HG03103 (cell line): ENCODE results near the gene KIAA1671.
"Not testable (repeated sequence)": the region's sequence is repeated elsewhere in the genome, so short reads cannot be mapped to it uniquely, and the experiment has no call there.

Source experiments
- ATAC-seq: cut with Tn5 transposase; IDR thresholded peaks from one replicate; pipeline ENCODE4 v1.9.1; 2021; ENCODE audit warnings: low read depth; ENCODE audit not compliant: unreplicated experiment

The KIAA1671 gene

DNA sequence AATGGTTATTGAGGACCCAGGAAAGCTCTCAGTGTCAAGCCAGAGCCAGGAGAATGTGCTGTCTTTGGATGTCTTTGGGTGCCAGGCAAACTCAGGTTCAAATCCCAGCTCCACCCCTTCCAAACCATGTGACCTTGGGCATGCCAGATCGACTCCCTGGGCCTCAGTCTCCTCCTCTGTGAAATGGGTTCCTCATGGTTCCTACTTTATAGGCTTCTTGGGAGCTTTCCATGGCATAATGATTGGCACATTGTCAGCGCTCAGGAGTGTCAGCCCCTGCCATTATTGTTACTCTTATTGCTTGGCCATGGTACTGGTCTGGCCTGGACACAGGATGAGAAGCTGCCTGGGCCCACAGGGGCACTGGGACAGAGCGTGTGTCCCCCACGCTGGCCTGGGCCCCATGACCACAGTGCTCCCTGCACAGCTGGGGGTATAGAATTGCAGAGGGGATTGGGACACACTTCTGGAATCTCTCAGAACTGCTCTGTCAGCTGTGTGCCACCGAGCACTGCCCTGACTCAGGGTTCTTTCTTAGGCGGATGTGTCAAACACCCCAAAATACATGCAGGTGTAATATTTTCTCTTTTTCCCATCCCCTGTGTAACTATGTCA lies 209.5 kb downstream of the KIAA1671 start:
- ATAC-seq = no peak

DNA sequence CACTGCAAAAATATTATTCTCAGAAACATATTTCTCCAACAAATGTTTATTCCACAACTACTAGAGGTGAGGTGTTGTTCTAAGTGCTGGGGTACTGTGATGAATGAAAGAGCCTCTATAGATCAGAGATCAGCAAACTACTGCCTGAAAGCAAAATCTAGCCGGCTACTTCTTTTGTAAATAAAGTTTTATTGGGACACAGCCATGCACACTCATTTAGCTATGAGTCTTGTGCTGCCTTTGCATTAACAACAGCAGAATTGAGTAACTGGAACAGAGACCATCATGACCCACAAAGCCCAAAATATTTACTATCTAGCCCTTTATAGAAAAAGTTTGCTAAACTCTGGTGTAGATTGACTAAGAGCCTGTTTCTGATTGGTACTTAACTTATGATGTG lies 210.0 kb downstream of the KIAA1671 start:
- no peak for ATAC-seq

DNA sequence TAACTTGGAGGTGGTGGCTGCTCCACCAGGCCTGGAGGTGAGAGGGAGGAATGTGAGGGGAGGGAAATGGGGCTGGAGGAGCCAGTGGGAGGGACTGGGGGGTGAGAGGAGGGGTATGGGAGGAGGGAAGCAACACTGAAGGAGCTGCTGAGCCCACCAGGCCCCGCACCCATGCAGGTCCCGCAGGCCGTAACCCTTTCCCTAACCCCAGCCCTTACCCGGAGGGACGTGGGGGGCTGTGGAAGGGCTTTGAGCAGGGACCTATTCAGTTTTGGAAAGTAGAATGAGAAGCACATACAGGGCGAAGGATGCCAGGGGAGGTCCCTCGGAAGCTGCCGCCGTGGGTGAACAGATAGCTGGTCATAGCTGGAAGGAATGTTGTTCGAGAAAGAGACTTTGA lies 213.3 kb downstream of the KIAA1671 start:
- no peak for ATAC-seq

DNA sequence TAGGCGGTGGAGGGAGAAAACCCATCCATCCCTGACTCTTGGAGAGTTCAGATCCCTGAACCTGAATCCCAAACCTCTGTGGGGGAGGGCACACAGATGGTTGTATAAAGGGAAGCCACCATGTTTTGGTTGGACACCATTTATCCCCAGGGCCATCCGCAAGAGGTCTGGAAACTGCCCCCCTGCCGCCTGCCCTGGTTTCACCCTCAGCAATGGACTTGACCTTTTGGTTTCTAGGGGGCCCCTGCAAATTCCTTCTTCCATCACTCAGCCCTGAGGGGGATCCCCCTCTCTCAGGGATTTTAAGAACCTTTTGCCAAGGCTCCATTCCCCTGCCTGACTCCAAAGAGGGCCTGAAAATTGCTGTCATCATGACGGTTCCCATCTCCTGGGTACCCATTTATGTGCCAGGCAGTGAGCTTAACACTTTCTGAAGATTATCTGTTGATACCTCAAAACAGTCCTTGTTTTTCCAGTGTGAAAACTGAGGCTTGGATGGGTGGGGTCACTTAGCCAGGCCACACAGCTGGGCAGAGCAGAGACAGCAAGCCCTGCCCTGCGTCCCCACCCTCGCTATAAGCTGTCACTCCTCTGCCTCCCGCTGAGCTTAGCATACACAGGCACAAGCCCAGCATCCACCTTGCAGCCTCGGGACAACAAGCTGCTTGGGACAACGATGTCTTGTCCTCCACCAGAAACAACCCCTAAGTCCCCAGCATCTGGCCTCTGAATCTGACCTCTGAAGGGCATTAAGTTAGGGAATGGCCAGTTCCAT lies 213.9 kb downstream of the KIAA1671 start:
- no peak for ATAC-seq

- no peak for ATAC-seq
These were observed 214.6 kb downstream of the KIAA1671 start for GRCh38 chr22:25167082-25167481.

DNA sequence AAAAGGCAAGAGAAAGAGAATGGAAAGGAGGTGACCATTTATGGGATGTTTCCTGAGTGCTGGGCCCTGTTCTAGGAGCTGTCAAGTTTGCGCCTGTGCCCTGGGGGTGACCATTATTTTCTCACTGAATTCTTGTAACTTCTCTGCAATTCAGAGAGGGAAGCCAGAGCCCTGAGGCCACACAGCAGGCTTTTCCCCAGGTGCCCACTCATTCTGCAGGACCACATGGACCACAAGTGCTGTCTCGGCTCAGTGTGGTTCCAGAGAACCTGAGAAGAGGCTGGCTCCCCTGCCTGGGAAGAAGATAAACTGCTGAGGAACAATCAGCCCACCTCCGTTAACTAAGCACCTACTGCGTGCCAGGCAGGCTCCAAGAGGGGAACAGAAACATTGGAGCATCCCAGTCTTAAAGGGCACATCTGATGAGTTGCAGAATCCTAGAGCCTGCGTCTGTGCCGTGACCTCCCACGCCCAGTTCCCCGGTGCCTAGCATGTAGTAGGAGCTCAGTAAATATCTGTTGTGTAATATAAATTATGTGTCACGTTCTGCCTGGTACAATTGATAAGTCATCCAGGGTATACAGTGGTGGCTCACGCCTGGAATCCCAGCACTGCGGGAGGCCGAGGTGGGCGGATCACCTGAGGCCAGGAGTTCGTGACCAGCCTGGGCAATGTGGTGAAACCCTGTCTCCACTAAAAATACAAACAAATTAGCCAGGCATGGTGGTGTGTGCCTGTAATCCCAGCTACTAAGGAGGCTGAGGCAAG lies 215.5 kb downstream of the KIAA1671 start:
- ATAC-seq = no peak

- no peak for ATAC-seq
These were observed 216.9 kb downstream of the KIAA1671 start for GRCh38 chr22:25169278-25170031.

- no peak for ATAC-seq
These were observed 218.0 kb downstream of the KIAA1671 start for GRCh38 chr22:25170426-25170980.

- no peak for ATAC-seq
These were observed 219.6 kb downstream of the KIAA1671 start for GRCh38 chr22:25172153-25172552.

DNA sequence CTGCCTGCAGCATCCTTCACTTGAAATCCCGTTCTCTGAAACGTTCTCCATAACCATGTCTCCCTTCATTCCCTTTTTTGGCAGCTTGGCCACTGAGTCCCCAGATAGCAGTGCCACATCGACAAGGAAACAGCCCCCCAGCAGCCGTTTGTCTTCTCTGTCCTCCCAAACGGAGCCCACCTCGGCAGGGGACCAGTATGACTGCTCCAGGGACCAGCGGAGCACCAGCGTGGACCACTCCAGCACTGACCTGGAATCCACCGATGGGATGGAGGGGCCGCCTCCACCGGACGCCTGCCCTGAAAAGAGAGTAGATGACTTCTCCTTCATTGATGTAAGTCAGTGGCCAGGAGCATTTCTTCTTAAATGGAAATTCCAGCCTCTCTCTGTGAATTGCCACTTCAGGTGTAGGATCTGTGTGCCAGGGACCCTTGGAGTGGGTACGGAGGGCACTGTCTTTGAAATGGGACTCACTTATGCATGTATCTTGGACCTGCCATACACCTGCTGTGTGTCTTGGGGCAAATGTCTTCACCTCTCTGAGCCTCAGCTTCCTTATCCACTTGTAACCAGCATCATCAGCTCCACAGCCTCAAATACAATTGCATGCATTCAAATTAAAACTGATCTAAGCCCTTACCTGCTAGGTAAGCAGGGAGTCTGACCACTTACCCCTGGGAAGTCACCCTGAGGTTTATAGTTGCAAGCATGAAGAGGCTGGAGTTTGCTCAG lies 221.8 kb downstream of the KIAA1671 start:
- no peak for ATAC-seq

DNA sequence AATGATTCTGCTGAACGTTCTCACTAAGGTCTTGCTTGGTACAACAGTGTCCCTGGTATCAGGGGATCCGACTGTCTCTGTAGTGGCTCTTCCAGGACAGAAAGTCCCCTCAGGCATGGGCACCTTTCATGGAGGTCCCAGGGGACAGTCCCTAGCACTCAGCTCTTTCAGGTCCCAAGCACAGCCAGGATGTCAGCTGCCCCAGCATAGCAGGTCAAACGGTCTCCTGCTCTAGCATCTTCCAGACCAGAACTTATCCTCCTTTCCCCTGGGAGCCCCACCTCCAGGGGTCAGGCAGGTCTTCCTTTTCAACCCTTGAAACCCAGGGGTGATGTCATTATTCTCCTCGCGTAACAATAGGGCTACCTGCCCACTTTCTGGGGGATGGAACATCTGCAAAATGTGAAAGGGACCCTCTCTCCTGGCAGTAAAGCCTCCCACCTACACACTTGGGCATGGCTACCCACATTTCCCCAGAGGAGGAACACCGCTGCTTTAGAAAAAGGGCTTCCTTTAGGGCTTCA lies 222.4 kb downstream of the KIAA1671 start:
- ATAC-seq = no peak

DNA sequence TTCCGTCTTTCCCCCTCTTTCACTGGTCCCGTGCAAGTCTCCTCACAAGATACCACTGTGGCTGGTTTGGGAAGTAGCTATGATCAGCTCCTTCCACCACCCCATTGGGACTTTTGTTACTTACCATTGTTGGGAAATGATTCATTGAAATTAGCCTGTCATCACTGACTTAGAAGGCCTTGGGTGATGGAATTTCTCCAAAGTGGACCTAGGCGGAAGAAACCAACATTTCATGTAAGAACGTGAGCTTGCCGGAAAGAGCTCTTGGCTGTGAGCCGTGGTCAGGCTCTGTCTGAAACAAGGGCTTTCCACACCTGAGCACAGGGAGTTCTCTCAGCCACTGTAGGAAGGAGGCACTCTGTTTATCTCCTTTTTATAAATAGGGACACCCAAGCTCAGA lies 223.7 kb downstream of the KIAA1671 start:
- ATAC-seq = no peak

GRCh38 chr22:25176799-25177198 lies 224.3 kb downstream of the KIAA1671 start:
- no peak for ATAC-seq

GRCh38 chr22:25177226-25177625 lies 224.7 kb downstream of the KIAA1671 start:
- no peak for ATAC-seq

GRCh38 chr22:25177895-25178294 lies 225.4 kb downstream of the KIAA1671 start:
- no peak for ATAC-seq

DNA sequence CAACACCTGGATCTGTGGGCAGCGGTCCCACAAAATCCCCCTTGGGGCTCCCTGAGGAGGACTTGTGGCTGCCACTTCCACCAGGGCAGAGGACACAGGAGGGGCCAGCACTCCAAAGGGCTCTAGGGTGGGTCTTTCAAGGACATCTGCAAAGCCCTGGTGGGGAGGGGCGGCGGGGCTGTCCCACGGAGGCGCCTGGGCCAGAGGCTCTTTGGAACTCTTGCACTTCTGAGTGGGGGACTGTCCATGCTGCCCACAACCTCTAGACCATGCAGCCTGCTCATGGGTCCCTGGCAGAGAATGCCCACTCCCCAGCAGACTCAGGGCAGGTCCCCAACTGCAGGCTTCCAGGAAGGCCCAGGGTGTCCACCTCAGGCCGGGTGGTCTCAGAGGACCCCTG lies 225.8 kb downstream of the KIAA1671 start:
- ATAC-seq = not testable (repeated sequence)

DNA sequence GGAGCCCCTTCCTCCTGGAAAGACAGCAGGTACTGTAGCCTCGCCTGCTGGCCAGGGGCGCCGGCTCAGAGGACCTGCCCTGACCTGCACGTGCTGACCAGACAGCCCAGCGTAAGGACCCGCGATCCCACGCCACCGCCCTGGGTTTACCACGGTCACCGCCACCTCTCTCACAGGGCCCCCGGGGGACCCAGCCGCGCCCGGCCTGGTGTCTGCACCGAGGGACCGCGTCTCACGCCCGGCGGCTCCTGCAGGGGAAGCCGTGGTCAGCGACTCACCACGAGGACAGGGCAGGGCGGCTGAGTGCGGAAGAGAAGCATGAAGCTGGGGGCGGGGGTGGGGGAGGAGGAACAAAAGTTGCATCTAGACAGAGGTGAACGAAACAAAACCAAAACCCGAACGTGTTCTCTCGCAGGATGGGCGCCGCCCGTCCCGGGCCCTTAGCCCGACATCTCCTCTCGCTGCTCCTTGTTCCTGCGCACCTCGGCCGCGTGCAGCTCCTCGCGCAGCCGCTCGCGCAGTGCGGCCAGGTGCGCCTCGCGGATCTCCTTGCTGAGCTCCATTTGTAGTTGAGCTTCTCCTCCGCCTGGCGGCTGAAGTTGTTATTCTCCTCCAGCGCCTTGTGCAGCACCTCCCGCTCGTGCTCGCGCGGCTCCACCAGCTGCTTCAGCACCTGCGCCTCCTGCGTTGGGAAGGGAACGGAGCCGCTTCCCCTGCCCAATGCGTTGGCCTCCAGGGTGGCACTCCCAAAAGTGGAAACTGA lies 226.5 kb downstream of the KIAA1671 start:
- not testable (repeated sequence) for ATAC-seq

- no peak for ATAC-seq
These were observed 229.9 kb downstream of the KIAA1671 start for GRCh38 chr22:25182131-25183110.
